GM12878 (cell line): ENCODE data around the gene RAD51B.

Source experiments
- CBFB ChIP-seq: IDR thresholded peaks from 2 replicates; pipeline ENCODE4 v1.6.1; 2016; ENCODE audit warnings: antibody characterized with exemption, low read depth
- CBX5 ChIP-seq: sonication (generic); IDR thresholded peaks from 2 replicates; pipeline ENCODE4 v1.6.1; 2016; ENCODE audit warnings: low read depth, moderate library complexity, mild to moderate bottlenecking, inconsistent platforms
- CREB1 ChIP-seq: IDR thresholded peaks from 2 replicates; pipeline ENCODE4 v1.6.1; 2012; ENCODE audit warnings: low read depth, mild to moderate bottlenecking, inconsistent platforms
- CTCF ChIP-seq, 3 experiments: IDR thresholded peaks in 2 of 3; conservative IDR thresholded peaks in 1 of 3; 2 replicates each; pipeline ENCODE4 v1.5.1; 2011; ENCODE audit warnings: low read depth in 3 of 3, low read length in 3 of 3, mild to moderate bottlenecking in 3 of 3, control low read depth in 2 of 3, moderate library complexity in 2 of 3, inconsistent platforms in 1 of 3, mixed read lengths in 1 of 3; ENCODE audit not compliant: control insufficient read depth in 2 of 3, insufficient read depth in 1 of 3; ENCODE audit errors: extremely low read depth in 1 of 3
- EZH2 ChIP-seq: IDR thresholded peaks from 2 replicates; pipeline ENCODE4 v1.6.1; 2012; ENCODE audit warnings: low read depth, mild to moderate bottlenecking, control low read depth, inconsistent platforms, low read length, borderline replicate concordance; ENCODE audit not compliant: control insufficient read depth
- KAT2A ChIP-seq: conservative IDR thresholded peaks from 2 replicates; pipeline ENCODE4 v1.6.1; 2011; ENCODE audit warnings: low read depth, low read length; ENCODE audit not compliant: control insufficient read depth
- TF ChIP-seq, protein P1 (sequence below): fragments of 450-650 bp; IDR thresholded peaks from 2 replicates; pipeline ENCODE4 v1.6.1; 2017; ENCODE audit warnings: mild to moderate bottlenecking, low read depth, inconsistent platforms; ENCODE audit not compliant: poor library complexity, severe bottlenecking
- TF ChIP-seq, protein P2 (sequence below): IDR thresholded peaks from 2 replicates; pipeline ENCODE4 v1.6.1; 2012; ENCODE audit warnings: mild to moderate bottlenecking, low read depth, low read length
- TF ChIP-seq, protein P3 (sequence below): fragments of 450-650 bp; IDR thresholded peaks from 2 replicates; pipeline ENCODE4 v1.6.1; 2017; ENCODE audit warnings: borderline replicate concordance

DNA sequence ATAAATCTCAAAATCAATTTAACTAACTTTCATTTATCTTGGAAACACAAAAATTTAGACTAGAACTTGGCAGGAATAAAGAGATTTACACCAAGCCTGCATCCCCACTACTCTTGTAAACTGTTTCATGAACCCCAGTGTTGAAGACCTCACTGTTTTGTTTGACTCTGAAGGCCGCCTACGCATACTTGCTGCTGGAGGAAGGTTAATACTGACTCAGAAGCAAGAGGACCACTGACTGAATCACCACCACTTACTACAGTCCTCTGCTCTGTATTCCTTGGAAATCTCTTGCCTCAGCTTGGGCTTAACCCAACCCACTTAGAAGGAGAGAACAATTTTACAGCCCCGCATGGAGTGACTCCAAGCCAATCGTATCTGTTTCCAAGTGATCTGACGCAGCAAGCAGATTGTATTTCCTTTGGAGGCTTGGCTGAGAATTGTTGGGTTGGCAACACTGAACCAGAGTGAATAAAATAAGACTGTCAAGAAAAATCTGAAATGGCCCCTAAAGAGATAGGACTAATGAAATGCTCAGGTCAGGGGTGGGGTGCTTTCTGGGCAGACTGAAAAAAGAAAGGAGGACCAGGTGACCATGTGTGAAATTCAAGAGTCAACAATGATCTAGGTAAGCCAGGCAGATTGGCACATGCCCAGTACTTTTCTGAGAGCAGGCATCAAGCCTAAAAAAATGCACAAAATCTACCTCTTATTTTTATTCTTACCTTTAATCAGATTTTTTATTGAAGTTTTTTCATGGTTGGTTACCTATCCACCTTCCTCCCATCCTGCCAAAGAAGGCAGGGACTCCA is 724.7 kb downstream of the RAD51B start:
- no peak for TF ChIP-seq CREB1
- no peak for TF ChIP-seq CTCF (IDR thresholded peaks at IDR 0.05 in 2 of 3, conservative IDR thresholded peaks at IDR 0.05 in 1 of 3; ENCODE audit: control insufficient read depth in 2 of 3, extremely low read depth in 1 of 3, insufficient read depth in 1 of 3, low read depth in 3 of 3, low read length in 3 of 3)
- no peak for TF ChIP-seq CBFB
- TF ChIP-seq, protein P1, sequence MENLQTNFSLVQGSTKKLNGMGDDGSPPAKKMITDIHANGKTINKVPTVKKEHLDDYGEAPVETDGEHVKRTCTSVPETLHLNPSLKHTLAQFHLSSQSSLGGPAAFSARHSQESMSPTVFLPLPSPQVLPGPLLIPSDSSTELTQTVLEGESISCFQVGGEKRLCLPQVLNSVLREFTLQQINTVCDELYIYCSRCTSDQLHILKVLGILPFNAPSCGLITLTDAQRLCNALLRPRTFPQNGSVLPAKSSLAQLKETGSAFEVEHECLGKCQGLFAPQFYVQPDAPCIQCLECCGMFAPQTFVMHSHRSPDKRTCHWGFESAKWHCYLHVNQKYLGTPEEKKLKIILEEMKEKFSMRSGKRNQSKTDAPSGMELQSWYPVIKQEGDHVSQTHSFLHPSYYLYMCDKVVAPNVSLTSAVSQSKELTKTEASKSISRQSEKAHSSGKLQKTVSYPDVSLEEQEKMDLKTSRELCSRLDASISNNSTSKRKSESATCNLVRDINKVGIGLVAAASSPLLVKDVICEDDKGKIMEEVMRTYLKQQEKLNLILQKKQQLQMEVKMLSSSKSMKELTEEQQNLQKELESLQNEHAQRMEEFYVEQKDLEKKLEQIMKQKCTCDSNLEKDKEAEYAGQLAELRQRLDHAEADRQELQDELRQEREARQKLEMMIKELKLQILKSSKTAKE: no peak
- TF ChIP-seq, protein P2, sequence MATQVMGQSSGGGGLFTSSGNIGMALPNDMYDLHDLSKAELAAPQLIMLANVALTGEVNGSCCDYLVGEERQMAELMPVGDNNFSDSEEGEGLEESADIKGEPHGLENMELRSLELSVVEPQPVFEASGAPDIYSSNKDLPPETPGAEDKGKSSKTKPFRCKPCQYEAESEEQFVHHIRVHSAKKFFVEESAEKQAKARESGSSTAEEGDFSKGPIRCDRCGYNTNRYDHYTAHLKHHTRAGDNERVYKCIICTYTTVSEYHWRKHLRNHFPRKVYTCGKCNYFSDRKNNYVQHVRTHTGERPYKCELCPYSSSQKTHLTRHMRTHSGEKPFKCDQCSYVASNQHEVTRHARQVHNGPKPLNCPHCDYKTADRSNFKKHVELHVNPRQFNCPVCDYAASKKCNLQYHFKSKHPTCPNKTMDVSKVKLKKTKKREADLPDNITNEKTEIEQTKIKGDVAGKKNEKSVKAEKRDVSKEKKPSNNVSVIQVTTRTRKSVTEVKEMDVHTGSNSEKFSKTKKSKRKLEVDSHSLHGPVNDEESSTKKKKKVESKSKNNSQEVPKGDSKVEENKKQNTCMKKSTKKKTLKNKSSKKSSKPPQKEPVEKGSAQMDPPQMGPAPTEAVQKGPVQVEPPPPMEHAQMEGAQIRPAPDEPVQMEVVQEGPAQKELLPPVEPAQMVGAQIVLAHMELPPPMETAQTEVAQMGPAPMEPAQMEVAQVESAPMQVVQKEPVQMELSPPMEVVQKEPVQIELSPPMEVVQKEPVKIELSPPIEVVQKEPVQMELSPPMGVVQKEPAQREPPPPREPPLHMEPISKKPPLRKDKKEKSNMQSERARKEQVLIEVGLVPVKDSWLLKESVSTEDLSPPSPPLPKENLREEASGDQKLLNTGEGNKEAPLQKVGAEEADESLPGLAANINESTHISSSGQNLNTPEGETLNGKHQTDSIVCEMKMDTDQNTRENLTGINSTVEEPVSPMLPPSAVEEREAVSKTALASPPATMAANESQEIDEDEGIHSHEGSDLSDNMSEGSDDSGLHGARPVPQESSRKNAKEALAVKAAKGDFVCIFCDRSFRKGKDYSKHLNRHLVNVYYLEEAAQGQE: no peak
- TF ChIP-seq EZH2: no peak
- TF ChIP-seq CBX5: no peak
- TF ChIP-seq, protein P3, sequence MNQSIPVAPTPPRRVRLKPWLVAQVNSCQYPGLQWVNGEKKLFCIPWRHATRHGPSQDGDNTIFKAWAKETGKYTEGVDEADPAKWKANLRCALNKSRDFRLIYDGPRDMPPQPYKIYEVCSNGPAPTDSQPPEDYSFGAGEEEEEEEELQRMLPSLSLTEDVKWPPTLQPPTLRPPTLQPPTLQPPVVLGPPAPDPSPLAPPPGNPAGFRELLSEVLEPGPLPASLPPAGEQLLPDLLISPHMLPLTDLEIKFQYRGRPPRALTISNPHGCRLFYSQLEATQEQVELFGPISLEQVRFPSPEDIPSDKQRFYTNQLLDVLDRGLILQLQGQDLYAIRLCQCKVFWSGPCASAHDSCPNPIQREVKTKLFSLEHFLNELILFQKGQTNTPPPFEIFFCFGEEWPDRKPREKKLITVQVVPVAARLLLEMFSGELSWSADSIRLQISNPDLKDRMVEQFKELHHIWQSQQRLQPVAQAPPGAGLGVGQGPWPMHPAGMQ: no peak
- TF ChIP-seq KAT2A: no peak
